Neural cell (in vitro differentiated cells): ENCODE results near the gene TSPAN11. TPM values are rescaled to one million over a fixed set of nuclear protein-coding genes. Genes with fewer than 3 reads are reported as not detected.

ENCODE experiments used
- H2AFZ ChIP-seq: fragments of 200-600, 300-800 bp; sonication (generic), shearing (Covaris generic); 2 replicates; pipeline ENCODE4 v1.6.0; 2014; ENCODE audit warnings: low read depth, mild to moderate bottlenecking, antibody characterized with exemption, low read length, moderate library complexity
- H3F3A ChIP-seq: fragments of 200-600 bp; shearing (Covaris generic); 2 replicates; pipeline ENCODE4 v1.6.1; 2016; ENCODE audit warnings: mild to moderate bottlenecking, moderate library complexity, mixed read lengths, antibody characterized with exemption, low read length; ENCODE audit not compliant: insufficient read depth, poor library complexity, severe bottlenecking
- H3K27ac ChIP-seq: fragments of 200-600, 300-800 bp; sonication (generic), shearing (Covaris generic); 2 replicates; pipeline ENCODE4 v1.5.1; 2014; ENCODE audit warnings: mild to moderate bottlenecking, low read length, moderate library complexity
- H3K27me3 ChIP-seq: fragments of 300-800, 200-600 bp; sonication (generic), shearing (Covaris generic); 2 replicates; pipeline ENCODE4 v1.6.0; 2014; ENCODE audit warnings: mild to moderate bottlenecking, low read depth, low read length, moderate library complexity; ENCODE audit not compliant: insufficient read depth
- H3K36me3 ChIP-seq: fragments of 300-800, 200-600 bp; sonication (generic), shearing (Covaris generic); 2 replicates; pipeline ENCODE4 v1.5.1; 2014; ENCODE audit warnings: mild to moderate bottlenecking, antibody characterized with exemption, low read length, moderate library complexity; ENCODE audit not compliant: insufficient read depth
- H3K4me2 ChIP-seq: fragments of 300-800, 200-600 bp; sonication (generic), shearing (Covaris generic); 2 replicates; pipeline ENCODE4 v1.6.0; 2014; ENCODE audit warnings: mild to moderate bottlenecking, low read length
- H3K4me3 ChIP-seq: fragments of 300-800, 200-600 bp; sonication (generic), shearing (Covaris generic); 2 replicates; pipeline ENCODE4 v1.5.1; 2014; ENCODE audit warnings: mild to moderate bottlenecking, low read length, moderate library complexity
- H3K79me2 ChIP-seq: fragments of 200-600 bp; shearing (Covaris generic); replicated peaks from 2 replicates; pipeline ENCODE4 v1.6.0; 2014; ENCODE audit warnings: mild to moderate bottlenecking, low read length, moderate library complexity; ENCODE audit not compliant: insufficient read depth
- H3K9ac ChIP-seq: fragments of 300-800, 200-600 bp; sonication (generic), shearing (Covaris generic); 2 replicates; pipeline ENCODE4 v1.6.1; 2016; ENCODE audit warnings: mild to moderate bottlenecking, low read length, mixed read lengths
- H3K9me2 ChIP-seq: fragments of 200-600 bp; shearing (Covaris generic); 2 replicates; pipeline ENCODE4 v1.6.1; 2016; ENCODE audit warnings: mild to moderate bottlenecking, low read length, mixed read lengths; ENCODE audit not compliant: insufficient read depth
- H3K9me3 ChIP-seq: fragments of 200-600, 300-800 bp; sonication (generic), shearing (Covaris generic); 2 replicates; pipeline ENCODE4 v1.6.1; 2016; ENCODE audit warnings: mild to moderate bottlenecking, mixed run types, low read length, moderate library complexity, mixed read lengths
- H4K20me1 ChIP-seq: fragments of 200-600 bp; shearing (Covaris generic); 2 replicates; pipeline ENCODE4 v1.6.1; 2016; ENCODE audit warnings: mild to moderate bottlenecking, mixed run types; ENCODE audit not compliant: insufficient read depth
- EP300 ChIP-seq: fragments of 450-650 bp; conservative IDR thresholded peaks from 2 replicates; pipeline ENCODE4 v1.6.1; 2014; ENCODE audit warnings: antibody characterized with exemption, mild to moderate bottlenecking, moderate library complexity; ENCODE audit not compliant: poor library complexity, severe bottlenecking
- EZH2 ChIP-seq: fragments of 200-600, 300-800 bp; shearing (Covaris generic), sonication (generic); IDR thresholded peaks from 2 replicates; pipeline ENCODE4 v1.6.1; 2014; ENCODE audit warnings: antibody characterized with exemption, low read length, borderline replicate concordance, mild to moderate bottlenecking; ENCODE audit not compliant: insufficient read depth, poor library complexity, severe bottlenecking
- MXI1 ChIP-seq: fragments of 450-650 bp; conservative IDR thresholded peaks from 2 replicates; pipeline ENCODE4 v1.6.1; 2014; ENCODE audit warnings: antibody characterized with exemption, mild to moderate bottlenecking; ENCODE audit not compliant: poor library complexity, severe bottlenecking
- POLR2AphosphoS5 ChIP-seq: IDR thresholded peaks from 2 replicates; pipeline ENCODE4 v1.6.1; 2012
- RAD21 ChIP-seq: fragments of 450-650 bp; conservative IDR thresholded peaks from 2 replicates; pipeline ENCODE4 v1.6.1; 2014; ENCODE audit warnings: antibody characterized with exemption, mild to moderate bottlenecking, moderate library complexity
- SMC3 ChIP-seq: fragments of 450-650 bp; conservative IDR thresholded peaks from 2 replicates; pipeline ENCODE4 v1.6.1; 2014; ENCODE audit warnings: antibody characterized with exemption, mild to moderate bottlenecking, moderate library complexity; ENCODE audit not compliant: poor library complexity
- TAF1 ChIP-seq: IDR thresholded peaks from 2 replicates; pipeline ENCODE4 v1.6.1; 2012; ENCODE audit warnings: low read depth
- polyA plus RNA-seq: library from polyadenylated mRNA; depleted of rRNA; stranded (reverse); fragments of >200 nt; gene quantifications from 2 replicates; pipeline ENCODE4 v1.2.3, GENCODE V29; 2014
- TF ChIP-seq, protein P1 (sequence below): fragments of 450-650 bp; IDR thresholded peaks from 2 replicates; pipeline ENCODE4 v1.5.1; 2014; ENCODE audit warnings: antibody characterized with exemption, mild to moderate bottlenecking, moderate library complexity; ENCODE audit not compliant: poor library complexity, severe bottlenecking
- TF ChIP-seq, protein P2 (sequence below): IDR thresholded peaks from 2 replicates; pipeline ENCODE4 v1.6.1; 2012; ENCODE audit warnings: borderline replicate concordance

Gene TSPAN11
- polyA plus RNA-seq, 1 donor from 2014 or later, result 5.6 TPM

DNA sequence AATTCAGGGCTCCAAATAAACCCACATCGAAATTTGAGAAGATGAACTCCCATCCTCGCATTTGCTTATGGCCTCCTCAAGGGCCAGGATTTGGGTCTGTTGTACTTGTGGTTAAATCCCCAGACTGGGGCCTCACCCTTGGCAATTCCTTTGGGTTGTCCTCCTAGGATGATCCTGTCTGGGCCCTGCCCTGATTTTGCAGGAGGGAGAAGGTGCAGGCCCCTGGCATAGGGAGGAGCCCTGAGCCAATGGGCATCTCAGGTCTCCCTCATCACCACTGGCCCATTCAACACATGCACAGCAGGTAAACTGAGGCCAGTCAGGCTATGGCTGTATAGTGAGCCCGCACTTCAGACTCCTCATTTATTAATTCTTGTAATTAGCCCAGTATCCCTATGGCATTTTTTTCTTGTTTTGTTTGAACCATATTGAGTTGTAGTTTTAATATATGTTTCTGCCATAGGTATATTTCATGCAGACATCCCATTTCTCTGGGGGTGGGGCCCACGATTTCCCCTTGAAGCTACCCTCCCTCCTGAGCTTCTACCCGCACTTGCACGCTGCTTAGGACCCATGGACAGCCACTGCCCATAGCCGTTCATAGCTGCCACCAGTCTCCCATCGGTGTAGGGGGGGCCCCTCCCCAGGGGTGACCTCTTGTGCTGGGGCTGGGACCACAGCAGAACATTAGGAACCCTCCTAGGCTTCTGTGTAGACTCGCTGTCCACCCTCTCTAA, 80.0 kb downstream of the TSPAN11 start:
- Histone ChIP-seq H3K9me3 (no peaks in the 10 kb centered on the region), H3K9ac (no peak overlapping the region), H3K4me2 (no peak overlapping the region), H3K27ac (no peak overlapping the region), H4K20me1 (no peaks in the 10 kb centered on the region), H3K36me3 (no peaks in the 10 kb centered on the region), H2AFZ (no peak overlapping the region), H3K4me3 (no peak overlapping the region), H3F3A (no peaks in the 10 kb centered on the region), H3K9me2 (no peaks in the 10 kb centered on the region), H3K79me2 (no peaks in the 10 kb centered on the region), H3K27me3 (no peaks in the 10 kb centered on the region)
- TF ChIP-seq SMC3, result no peak
- no peak for TF ChIP-seq POLR2AphosphoS5
- no peak for TF ChIP-seq MXI1
- no peak for TF ChIP-seq TAF1
- TF ChIP-seq RAD21, result no peak
- TF ChIP-seq EZH2, result no peak

DNA sequence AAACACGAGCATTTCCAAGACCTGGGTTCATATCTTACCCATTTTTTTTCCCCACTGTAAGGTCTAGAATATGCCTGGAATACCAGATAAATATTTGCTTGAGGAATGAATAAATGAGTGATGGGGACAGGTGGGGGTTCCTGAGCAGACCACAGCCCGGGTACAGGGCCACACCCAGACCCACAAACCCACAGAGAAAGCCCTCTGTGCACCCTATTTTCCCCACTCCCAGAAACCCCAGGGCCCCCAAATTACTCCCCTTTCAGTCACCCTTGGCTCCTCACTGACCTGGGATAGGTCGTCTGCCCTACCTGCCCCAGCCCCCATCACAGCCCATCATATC, 80.6 kb downstream of the TSPAN11 start:
- no peaks in the 10 kb centered on the region for H3K9me3 ChIP-seq
- H3F3A ChIP-seq, result no peaks in the 10 kb centered on the region
- H3K9ac ChIP-seq, result no peak overlapping the region
- H3K9me2 ChIP-seq, result no peaks in the 10 kb centered on the region
- H3K4me3 ChIP-seq, result no peak overlapping the region
- no peak overlapping the region for H2AFZ ChIP-seq
- no peaks in the 10 kb centered on the region for H4K20me1 ChIP-seq
- no peak overlapping the region for H3K4me2 ChIP-seq
- H3K79me2 ChIP-seq, result no peaks in the 10 kb centered on the region
- H3K27ac ChIP-seq, result no peak overlapping the region
- H3K36me3 ChIP-seq, result no peaks in the 10 kb centered on the region
- no peaks in the 10 kb centered on the region for H3K27me3 ChIP-seq
- no peak for TF ChIP-seq RAD21
- TF ChIP-seq MXI1, result no peak
- TF ChIP-seq TAF1, result no peak
- TF ChIP-seq EZH2, result no peak
- no peak for TF ChIP-seq EP300
- TF ChIP-seq, protein P1, sequence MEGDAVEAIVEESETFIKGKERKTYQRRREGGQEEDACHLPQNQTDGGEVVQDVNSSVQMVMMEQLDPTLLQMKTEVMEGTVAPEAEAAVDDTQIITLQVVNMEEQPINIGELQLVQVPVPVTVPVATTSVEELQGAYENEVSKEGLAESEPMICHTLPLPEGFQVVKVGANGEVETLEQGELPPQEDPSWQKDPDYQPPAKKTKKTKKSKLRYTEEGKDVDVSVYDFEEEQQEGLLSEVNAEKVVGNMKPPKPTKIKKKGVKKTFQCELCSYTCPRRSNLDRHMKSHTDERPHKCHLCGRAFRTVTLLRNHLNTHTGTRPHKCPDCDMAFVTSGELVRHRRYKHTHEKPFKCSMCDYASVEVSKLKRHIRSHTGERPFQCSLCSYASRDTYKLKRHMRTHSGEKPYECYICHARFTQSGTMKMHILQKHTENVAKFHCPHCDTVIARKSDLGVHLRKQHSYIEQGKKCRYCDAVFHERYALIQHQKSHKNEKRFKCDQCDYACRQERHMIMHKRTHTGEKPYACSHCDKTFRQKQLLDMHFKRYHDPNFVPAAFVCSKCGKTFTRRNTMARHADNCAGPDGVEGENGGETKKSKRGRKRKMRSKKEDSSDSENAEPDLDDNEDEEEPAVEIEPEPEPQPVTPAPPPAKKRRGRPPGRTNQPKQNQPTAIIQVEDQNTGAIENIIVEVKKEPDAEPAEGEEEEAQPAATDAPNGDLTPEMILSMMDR, result no peak

DNA sequence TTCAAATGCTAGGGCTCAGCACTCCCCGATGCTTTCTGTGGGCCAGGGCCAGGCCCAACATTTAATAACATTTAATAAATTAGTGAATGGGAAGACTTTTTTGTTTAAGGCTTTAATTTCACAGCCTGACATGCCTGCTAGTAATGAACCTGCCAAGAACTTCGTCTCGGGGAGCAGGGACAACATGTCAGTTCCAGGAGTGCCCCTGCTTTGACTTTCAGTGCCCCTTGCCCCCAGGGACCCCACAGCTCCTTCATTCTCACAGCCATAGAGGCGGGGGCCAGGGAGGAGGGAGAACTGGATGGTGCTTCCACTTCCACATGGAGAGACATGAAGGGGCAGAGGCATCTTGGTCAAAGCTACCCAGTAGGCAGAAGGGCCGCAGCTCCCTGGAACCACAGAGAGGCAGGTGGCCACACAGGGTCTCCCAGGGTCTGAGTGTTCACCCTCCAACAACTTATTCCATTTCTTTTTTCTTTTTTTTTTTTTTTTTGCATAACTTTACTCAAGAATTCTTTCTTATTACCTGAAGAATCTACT, 81.2 kb downstream of the TSPAN11 start:
- Histone ChIP-seq H3K36me3 (no peaks in the 10 kb centered on the region), H3K79me2 (no peaks in the 10 kb centered on the region), H3K9ac (no peak overlapping the region), H3K27me3 (no peaks in the 10 kb centered on the region), H4K20me1 (no peaks in the 10 kb centered on the region), H3K27ac (no peak overlapping the region), H3K9me3 (no peaks in the 10 kb centered on the region), H2AFZ (no peak overlapping the region), H3K4me3 (no peak overlapping the region), H3F3A (no peaks in the 10 kb centered on the region), H3K4me2 (no peak overlapping the region), H3K9me2 (no peaks in the 10 kb centered on the region)
- no peak for TF ChIP-seq EP300
- no peak for TF ChIP-seq RAD21
- no peak for TF ChIP-seq TAF1
- TF ChIP-seq POLR2AphosphoS5, result no peak
- no peak for TF ChIP-seq MXI1
- TF ChIP-seq, protein P1, result no peak
- TF ChIP-seq, protein P2, sequence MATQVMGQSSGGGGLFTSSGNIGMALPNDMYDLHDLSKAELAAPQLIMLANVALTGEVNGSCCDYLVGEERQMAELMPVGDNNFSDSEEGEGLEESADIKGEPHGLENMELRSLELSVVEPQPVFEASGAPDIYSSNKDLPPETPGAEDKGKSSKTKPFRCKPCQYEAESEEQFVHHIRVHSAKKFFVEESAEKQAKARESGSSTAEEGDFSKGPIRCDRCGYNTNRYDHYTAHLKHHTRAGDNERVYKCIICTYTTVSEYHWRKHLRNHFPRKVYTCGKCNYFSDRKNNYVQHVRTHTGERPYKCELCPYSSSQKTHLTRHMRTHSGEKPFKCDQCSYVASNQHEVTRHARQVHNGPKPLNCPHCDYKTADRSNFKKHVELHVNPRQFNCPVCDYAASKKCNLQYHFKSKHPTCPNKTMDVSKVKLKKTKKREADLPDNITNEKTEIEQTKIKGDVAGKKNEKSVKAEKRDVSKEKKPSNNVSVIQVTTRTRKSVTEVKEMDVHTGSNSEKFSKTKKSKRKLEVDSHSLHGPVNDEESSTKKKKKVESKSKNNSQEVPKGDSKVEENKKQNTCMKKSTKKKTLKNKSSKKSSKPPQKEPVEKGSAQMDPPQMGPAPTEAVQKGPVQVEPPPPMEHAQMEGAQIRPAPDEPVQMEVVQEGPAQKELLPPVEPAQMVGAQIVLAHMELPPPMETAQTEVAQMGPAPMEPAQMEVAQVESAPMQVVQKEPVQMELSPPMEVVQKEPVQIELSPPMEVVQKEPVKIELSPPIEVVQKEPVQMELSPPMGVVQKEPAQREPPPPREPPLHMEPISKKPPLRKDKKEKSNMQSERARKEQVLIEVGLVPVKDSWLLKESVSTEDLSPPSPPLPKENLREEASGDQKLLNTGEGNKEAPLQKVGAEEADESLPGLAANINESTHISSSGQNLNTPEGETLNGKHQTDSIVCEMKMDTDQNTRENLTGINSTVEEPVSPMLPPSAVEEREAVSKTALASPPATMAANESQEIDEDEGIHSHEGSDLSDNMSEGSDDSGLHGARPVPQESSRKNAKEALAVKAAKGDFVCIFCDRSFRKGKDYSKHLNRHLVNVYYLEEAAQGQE, result no peak
- TF ChIP-seq SMC3, result no peak
- no peak for TF ChIP-seq EZH2
